ENCODE data around the gene HDAC9.

- peak; percentile 25; the same call in 1 of the 2 replicates for TF ChIP-seq CTCF (conservative IDR thresholded peaks at IDR 0.05)
- no peak for TF ChIP-seq ZFX (IDR thresholded peaks at IDR 0.05)
These were observed 521.8 kb downstream of the HDAC9 start for GRCh38 chr7:19017374-19017773.
